K562 (cell line): Measurements from ENCODE around the gene CPED1. TPM values are rescaled to one million over a fixed set of nuclear protein-coding genes. Genes with fewer than 3 reads are reported as not detected.

Experiments used
- FOXA3 ChIP-seq, 2 experiments: fragments of 450-650 bp in 1 of 2; sonication (generic) in 1 of 2; formaldehyde crosslinking; IDR thresholded peaks in 1 of 2; conservative IDR thresholded peaks in 1 of 2; 2 replicates each; pipeline versions ENCODE4 v1.4.0 to v1.8.0; 2020 to 2022; ENCODE audit warnings: mild to moderate bottlenecking in 2 of 2, missing genetic modification reagents in 1 of 2
- NFRKB ChIP-seq: fragments of 450-650 bp; IDR thresholded peaks from 2 replicates; pipeline ENCODE4 v1.6.1; 2016; ENCODE audit warnings: low read depth
- RAD51 ChIP-seq: fragments of 450-650 bp; IDR thresholded peaks from 2 replicates; pipeline ENCODE4 v1.7.1; 2016; ENCODE audit warnings: low read depth, mild to moderate bottlenecking, borderline replicate concordance
- ZBTB33 ChIP-seq: sonication (generic); formaldehyde crosslinking; IDR thresholded peaks from 2 replicates; pipeline ENCODE4 v1.8.1; 2023; ENCODE audit warnings: mild to moderate bottlenecking, missing genetic modification reagents
- ZNF431 ChIP-seq: sonication (generic); formaldehyde crosslinking; IDR thresholded peaks from 2 replicates; pipeline ENCODE4 v1.8.0; 2022; ENCODE audit warnings: mild to moderate bottlenecking, missing genetic modification reagents
- ZNF609 ChIP-seq: sonication (generic); formaldehyde crosslinking; IDR thresholded peaks from 2 replicates; pipeline ENCODE4 v1.8.1; 2023; ENCODE audit warnings: missing genetic modification reagents, mild to moderate bottlenecking, borderline replicate concordance
- ZNF644 ChIP-seq: fragments of 200-800 bp; sonication (Bioruptor generic); IDR thresholded peaks from 2 replicates; pipeline ENCODE4 v1.6.1; 2016; ENCODE audit warnings: low read depth, missing genetic modification characterization, missing compliant biosample characterization
- polyA plus RNA-seq, 8 experiments: library from polyadenylated mRNA; depleted of rRNA in 4 of 8; stranded (reverse) in 5 of 8; unstranded in 3 of 8; fragments of >200 nt; fragmentation: Nextera tagmentation in 2 of 8; fragmentation: Illumina TruSeq in 1 of 8; extraction: Ambion mirVana in 2 of 8; extraction: Trizol in 1 of 8; gene quantifications; 2 replicates each; pipeline versions ENCODE4 v1.2.1 to v1.2.3, GENCODE V29; 2011 to 2014; ENCODE audit warnings: inconsistent platforms in 1 of 8, missing spikeins in 1 of 8
- total RNA-seq, 7 experiments: library from RNA; depleted of rRNA in 6 of 7; stranded (reverse); fragments of >200 nt in 6 of 7; fragmentation: Illumina TruSeq in 2 of 7; extraction: Trizol in 2 of 7; gene quantifications; 2 replicates each; pipeline versions ENCODE4 v1.2.1 to v1.2.3, GENCODE V29; 2011 to 2021; ENCODE audit warnings: low replicate concordance in 1 of 7

Gene CPED1
- total and polyA plus RNA-seq, 9 of the 15 experiments (the other 6 are each of a cell fraction or from before 2014, with no cell fraction given) = 195 to 393 (median 290) TPM

GRCh38 chr7:120991161-120991560 lies 2.6 kb downstream of the CPED1 start (continued):
- no peak for TF ChIP-seq NFRKB
- 0 out of 2 replicates have a peak, but pooled peaks have one; percentile 22 for TF ChIP-seq ZBTB33 (CRISPR knock-in tag)
- TF ChIP-seq FOXA3 (CRISPR knock-in tag; conservative IDR thresholded peaks at IDR 0.05 in 1 of 2, IDR thresholded peaks at IDR 0.05 in 1 of 2) = no peak
- 0 out of 2 replicates have a peak, but pooled peaks have one; percentile 7 for TF ChIP-seq ZNF644 (tag)
- TF ChIP-seq ZNF609 (CRISPR knock-in tag) = no peak
- TF ChIP-seq ZNF431 (CRISPR knock-in tag) = no peak
- no peak for TF ChIP-seq RAD51
